Prostate gland (tissue), 2 donors: ENCODE measurements around the gene RPS10. TPM values are rescaled to one million over a fixed set of nuclear protein-coding genes. Genes with fewer than 3 reads are reported as not detected.

Source experiments
- DNase-seq: peaks from one replicate; pipeline ENCODE4 v3.0.0-alpha.2; 2019; ENCODE audit warnings: low spot score
- H3K27ac ChIP-seq, 2 donors: fragments of 200-600 bp; sonication (generic); 2 replicates each; pipeline ENCODE4 v1.5.1; 2017 to 2019
- H3K27me3 ChIP-seq: fragments of 200-600 bp; sonication (generic); replicated peaks from 2 replicates; pipeline ENCODE4 v1.5.1; 2019; ENCODE audit not compliant: insufficient read depth
- H3K36me3 ChIP-seq, 2 donors: fragments of 200-600 bp; sonication (generic); 1 replicate in 1 of 2; 2 replicates in 1 of 2; pipeline versions ENCODE4 v1.5.1 to v1.8.1; 2017 to 2019
- H3K4me1 ChIP-seq: fragments of 200-600 bp; sonication (generic); replicated peaks from 2 replicates; pipeline ENCODE4 v1.5.1; 2019
- H3K4me3 ChIP-seq, 2 donors: fragments of 200-600 bp; sonication (generic); 2 replicates each; pipeline ENCODE4 v1.5.1; 2017 to 2019
- H3K9me3 ChIP-seq: fragments of 200-600 bp; sonication (generic); 2 replicates; pipeline ENCODE4 v1.5.1; 2017
- POLR2A ChIP-seq: fragments of 450-650 bp; IDR thresholded peaks from one replicate; pipeline ENCODE4 v1.6.1; 2016; ENCODE audit warnings: antibody characterized with exemption, mild to moderate bottlenecking
- POLR2AphosphoS5 ChIP-seq: sonication (generic); formaldehyde crosslinking; IDR thresholded peaks from one replicate; pipeline ENCODE4 v1.6.1; 2017; ENCODE audit warnings: antibody characterized with exemption
- WGBS: methylation state at CpG from one replicate; pipeline ENCODE4 v1.1.5; 2018; 5-methylcytosine and 5-hydroxymethylcytosine counted together
- intact Hi-C: fragments of 100-400 bp; cut with DNase I; formaldehyde crosslinking; loops from one replicate; pipeline ENCODE4 v1.14.2; 2022
- total RNA-seq, 2 donors: library from RNA; depleted of rRNA; stranded (reverse); fragments of >200 nt; gene quantifications; one replicate each; pipeline ENCODE4 v1.1.0, GENCODE V29; 2016
- TF ChIP-seq, protein P1 (sequence below), 4 experiments: fragments of 200-600 bp in 2 of 4; fragments of 450-650 bp in 2 of 4; sonication (generic) in 2 of 4; IDR thresholded peaks; 1 replicate in 3 of 4; 2 replicates in 1 of 4; pipeline ENCODE4 v1.5.1; 2016 to 2019; ENCODE audit warnings: antibody characterized with exemption in 4 of 4, mild to moderate bottlenecking in 2 of 4, moderate library complexity in 2 of 4

The RPS10 gene
- total RNA-seq, 2 donors from 2014 or later, result 1,707 to 2,711 TPM

GRCh38 chr6:34396518-34396917 is 29.4 kb downstream of the RPS10 start:
- no peaks in the 10 kb centered on the region for H3K27me3 ChIP-seq
- no peak overlapping the region for H3K27ac ChIP-seq
- no peak for DNase-seq
- no peaks in the 10 kb centered on the region for H3K9me3 ChIP-seq
- no peak overlapping the region for H3K4me3 ChIP-seq
- no peaks in the 10 kb centered on the region for H3K4me1 ChIP-seq
- intact Hi-C loops, result loop anchor here (10.0 kb wide), 1 partner anchor 82 kb away; no protein-coding TSS in a partner anchor
- H3K36me3 ChIP-seq, result no peaks in the 10 kb centered on the region
- no peak for TF ChIP-seq POLR2AphosphoS5
- no peak for TF ChIP-seq POLR2A
- TF ChIP-seq, protein P1, sequence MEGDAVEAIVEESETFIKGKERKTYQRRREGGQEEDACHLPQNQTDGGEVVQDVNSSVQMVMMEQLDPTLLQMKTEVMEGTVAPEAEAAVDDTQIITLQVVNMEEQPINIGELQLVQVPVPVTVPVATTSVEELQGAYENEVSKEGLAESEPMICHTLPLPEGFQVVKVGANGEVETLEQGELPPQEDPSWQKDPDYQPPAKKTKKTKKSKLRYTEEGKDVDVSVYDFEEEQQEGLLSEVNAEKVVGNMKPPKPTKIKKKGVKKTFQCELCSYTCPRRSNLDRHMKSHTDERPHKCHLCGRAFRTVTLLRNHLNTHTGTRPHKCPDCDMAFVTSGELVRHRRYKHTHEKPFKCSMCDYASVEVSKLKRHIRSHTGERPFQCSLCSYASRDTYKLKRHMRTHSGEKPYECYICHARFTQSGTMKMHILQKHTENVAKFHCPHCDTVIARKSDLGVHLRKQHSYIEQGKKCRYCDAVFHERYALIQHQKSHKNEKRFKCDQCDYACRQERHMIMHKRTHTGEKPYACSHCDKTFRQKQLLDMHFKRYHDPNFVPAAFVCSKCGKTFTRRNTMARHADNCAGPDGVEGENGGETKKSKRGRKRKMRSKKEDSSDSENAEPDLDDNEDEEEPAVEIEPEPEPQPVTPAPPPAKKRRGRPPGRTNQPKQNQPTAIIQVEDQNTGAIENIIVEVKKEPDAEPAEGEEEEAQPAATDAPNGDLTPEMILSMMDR (IDR thresholded peaks at IDR 0.05), result no peak
- 86% methylated on average over 6 of the region's 6 CpGs for WGBS

DNA sequence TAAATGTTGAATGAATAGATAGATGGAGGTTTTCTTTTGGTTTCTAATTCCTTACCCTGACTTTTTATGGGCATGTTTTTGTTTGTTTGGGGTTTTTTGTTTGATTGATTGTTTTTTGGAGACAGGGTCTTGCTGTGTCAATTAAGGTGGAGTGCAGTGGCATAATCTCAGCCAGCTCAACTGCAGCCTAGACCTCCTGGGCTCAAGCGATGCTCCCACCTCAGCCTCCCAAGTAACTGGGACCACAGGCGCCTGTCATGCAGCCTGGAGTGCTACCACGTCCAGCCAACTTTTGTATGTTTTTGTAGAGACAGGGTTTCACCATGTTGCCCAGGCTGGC is 31.9 kb downstream of the RPS10 start:
- Histone ChIP-seq H3K4me3 (no peak overlapping the region), H3K27me3 (no peaks in the 10 kb centered on the region), H3K27ac (no peak overlapping the region), H3K4me1 (no peaks in the 10 kb centered on the region), H3K9me3 (no peaks in the 10 kb centered on the region), H3K36me3 (no peaks in the 10 kb centered on the region)
- intact Hi-C loops, result loop anchor here (2.0 to 10.0 kb wide), 2 partner anchors 31 to 79 kb away; no protein-coding TSS in a partner anchor
- DNase-seq, result no peak
- 82% methylated on average over 3 of the region's 3 CpGs for WGBS
- TF ChIP-seq POLR2A (no peak), POLR2AphosphoS5 (no peak)
- TF ChIP-seq, protein P1 (IDR thresholded peaks at IDR 0.05), result no peak

GRCh38 chr6:34393191-34393965 is 32.5 kb downstream of the RPS10 start:
- Histone ChIP-seq H3K9me3 (no peaks in the 10 kb centered on the region), H3K27ac (peak overlapping the region; percentile 90 to 91), H3K4me3 (peak overlapping the region; percentile 88 to 90), H3K4me1 (no peaks in the 10 kb centered on the region), H3K27me3 (no peaks in the 10 kb centered on the region), H3K36me3 (no peaks in the 10 kb centered on the region)
- DNase-seq, result peak; percentile 23
- intact Hi-C loops, result loop anchor here (10.0 kb wide), 1 partner anchor 79 kb away; no protein-coding TSS in a partner anchor
- WGBS, result 42% methylated on average over 16 of the region's 16 CpGs
- TF ChIP-seq POLR2AphosphoS5 (no peak), POLR2A (no peak)
- TF ChIP-seq, protein P1 (IDR thresholded peaks at IDR 0.05), result no peak

- peak within 1 kb of the TSS; percentile 88 to 90 for H3K4me3 ChIP-seq
- TF ChIP-seq POLR2A, result peak; percentile 40
- peak; percentile 77 for TF ChIP-seq POLR2AphosphoS5
- TF ChIP-seq, protein P1 (IDR thresholded peaks at IDR 0.05), result peak in 3 of 4 experiments; percentile 67 to 94 (median 91)
- intact Hi-C loops, result loop anchor here (1.0 to 10.0 kb wide), 2 partner anchors 78 to 143 kb away; partner anchors contain the start of gene SMIM29
- peak; percentile 93 for DNase-seq
- WGBS, result under 1% methylated on average over 87 of the region's 87 CpGs
- H3K36me3 ChIP-seq, result no peaks in the 10 kb centered on the region
- no peaks in the 10 kb centered on the region for H3K4me1 ChIP-seq
- peak within 1 kb of the TSS; percentile 90 to 91 for H3K27ac ChIP-seq
- no peaks in the 10 kb centered on the region for H3K27me3 ChIP-seq
- no peaks in the 10 kb centered on the region for H3K9me3 ChIP-seq
Measured at GRCh38 chr6:34392497-34393190, 33.2 kb downstream of the RPS10 start, which contains the start of gene NUDT3. TSS of gene NUDT3 (minus strand) at chr6:34392669. CDS start at chr6:34392362, 307 bp downstream.
